IPS DF 6.9 (cell line): ENCODE data around the gene ASAH2B.
"Not testable (repeated sequence)": the region's sequence is repeated elsewhere in the genome, so short reads cannot be mapped to it uniquely, and the experiment has no call there.

Experiments used
- DNase-seq: peaks from one replicate; pipeline ENCODE4 v3.0.0-alpha.2; 2013; ENCODE audit warnings: low read depth, low spot score
- H3K27ac ChIP-seq: one replicate; pipeline ENCODE4 v1.5.1; 2013; ENCODE audit warnings: low read length, control low read depth
- H3K27me3 ChIP-seq: 2 replicates; pipeline ENCODE4 v1.6.1; 2013; ENCODE audit warnings: mild to moderate bottlenecking, low read length; ENCODE audit not compliant: control insufficient read depth, insufficient read depth
- H3K36me3 ChIP-seq: 2 replicates; pipeline ENCODE4 v1.6.1; 2013; ENCODE audit warnings: low read length; ENCODE audit not compliant: control insufficient read depth, insufficient read depth
- H3K4me1 ChIP-seq: 2 replicates; pipeline ENCODE4 v1.6.1; 2013; ENCODE audit warnings: low read length; ENCODE audit not compliant: control insufficient read depth, insufficient read depth
- H3K4me3 ChIP-seq: 2 replicates; pipeline ENCODE4 v1.5.1; 2013; ENCODE audit warnings: mild to moderate bottlenecking, low read length
- H3K9me3 ChIP-seq: 2 replicates; pipeline ENCODE4 v1.6.1; 2013; ENCODE audit warnings: low read length, inconsistent platforms; ENCODE audit not compliant: control insufficient read depth, insufficient read depth
- WGBS: extraction: QIAGEN DNeasy Blood & Tissue Kit; methylation state at CpG from one replicate; pipeline ENCODE4 v1.1.7; 2013; ENCODE audit warnings: mixed read lengths, missing lambda C conversion rate; ENCODE audit not compliant: insufficient read length, insufficient coverage; 5-methylcytosine and 5-hydroxymethylcytosine counted together

The ASAH2B gene

GRCh38 chr10:50740293-50740648, 535 bp downstream of the ASAH2B start:
- no CpG with 5 or more reads among the region's 8 CpGs for WGBS
- H3K9me3 ChIP-seq = no peaks in the 10 kb centered on the region
- H3K27me3 ChIP-seq = no peaks in the 10 kb centered on the region
- no peaks in the 10 kb centered on the region for H3K4me1 ChIP-seq
- H3K27ac ChIP-seq = no peak overlapping the region
- H3K36me3 ChIP-seq = no peaks in the 10 kb centered on the region
- DNase-seq = no peak
- H3K4me3 ChIP-seq = peak overlapping the region; percentile 96; the same call in 1 of the 2 replicates

GRCh38 chr10:50742820-50743219, 3.1 kb downstream of the ASAH2B start:
- not testable (repeated sequence) for H3K9me3 ChIP-seq, H3K4me3 ChIP-seq, H3K27me3 ChIP-seq, H3K4me1 ChIP-seq, H3K27ac ChIP-seq, DNase-seq, H3K36me3 ChIP-seq
- WGBS = no CpG with 5 or more reads among the region's 10 CpGs

GRCh38 chr10:50766774-50767513, 27.2 kb downstream of the ASAH2B start:
- DNase-seq, H3K36me3 ChIP-seq, H3K27me3 ChIP-seq, H3K27ac ChIP-seq, H3K4me3 ChIP-seq, H3K4me1 ChIP-seq, H3K9me3 ChIP-seq: not testable (repeated sequence)
- no CpG with 5 or more reads among the region's 5 CpGs for WGBS

DNA sequence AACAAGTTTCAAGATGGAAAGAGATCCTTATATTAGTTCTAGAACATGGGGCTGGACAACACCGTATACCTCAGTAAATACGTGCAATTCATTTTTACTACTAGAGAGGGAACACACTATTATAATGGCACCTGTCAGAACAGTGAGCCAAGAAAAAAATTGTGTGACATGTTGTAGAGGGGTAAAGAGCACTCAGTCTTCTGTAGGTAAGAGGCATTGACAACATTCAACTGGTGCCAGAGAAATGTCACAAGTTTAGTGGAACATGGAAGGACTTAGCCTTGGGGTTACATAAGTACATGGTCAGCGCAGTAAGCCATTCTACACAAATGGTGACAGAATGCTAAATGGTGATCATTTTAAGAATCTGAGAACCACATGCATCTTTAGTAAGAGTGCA, 32.3 kb downstream of the ASAH2B start:
- DNase-seq, H3K27ac ChIP-seq, H3K4me3 ChIP-seq, H3K36me3 ChIP-seq, H3K9me3 ChIP-seq, H3K4me1 ChIP-seq, H3K27me3 ChIP-seq: not testable (repeated sequence)
- WGBS = no CpG with 5 or more reads among the region's 3 CpGs

GRCh38 chr10:50774868-50775267, 35.1 kb downstream of the ASAH2B start:
- no CpG with 5 or more reads among the region's 2 CpGs for WGBS
- not testable (repeated sequence) for H3K36me3 ChIP-seq, H3K4me1 ChIP-seq, H3K27ac ChIP-seq, H3K9me3 ChIP-seq, H3K4me3 ChIP-seq, DNase-seq, H3K27me3 ChIP-seq

GRCh38 chr10:50780036-50780435, 40.3 kb downstream of the ASAH2B start:
- H3K4me1 ChIP-seq, H3K27me3 ChIP-seq, DNase-seq, H3K36me3 ChIP-seq, H3K9me3 ChIP-seq, H3K27ac ChIP-seq, H3K4me3 ChIP-seq: not testable (repeated sequence)
- no CpG with 5 or more reads among the region's 1 CpG for WGBS

DNA sequence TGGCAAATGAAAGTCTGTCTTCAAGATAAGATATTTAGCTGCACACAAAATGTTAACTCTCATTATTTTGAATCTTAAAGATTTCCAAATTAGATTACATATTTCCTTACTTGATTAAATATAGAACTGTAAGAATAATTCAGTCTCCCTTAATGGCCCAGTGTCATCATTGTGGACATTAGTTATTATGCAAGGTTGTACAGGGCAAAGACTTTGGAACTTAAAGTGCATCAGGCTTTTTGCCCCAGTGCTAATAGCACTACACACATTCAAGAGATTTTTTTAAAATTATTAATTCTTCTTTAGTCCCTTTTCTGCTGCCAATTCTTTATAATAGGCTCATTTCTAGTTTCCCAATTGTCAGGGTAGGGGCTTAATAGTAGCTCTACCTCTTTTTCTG, 42.3 kb downstream of the ASAH2B start:
- H3K9me3 ChIP-seq, H3K27me3 ChIP-seq, H3K27ac ChIP-seq, H3K4me3 ChIP-seq, H3K4me1 ChIP-seq, DNase-seq, H3K36me3 ChIP-seq: not testable (repeated sequence)

DNA sequence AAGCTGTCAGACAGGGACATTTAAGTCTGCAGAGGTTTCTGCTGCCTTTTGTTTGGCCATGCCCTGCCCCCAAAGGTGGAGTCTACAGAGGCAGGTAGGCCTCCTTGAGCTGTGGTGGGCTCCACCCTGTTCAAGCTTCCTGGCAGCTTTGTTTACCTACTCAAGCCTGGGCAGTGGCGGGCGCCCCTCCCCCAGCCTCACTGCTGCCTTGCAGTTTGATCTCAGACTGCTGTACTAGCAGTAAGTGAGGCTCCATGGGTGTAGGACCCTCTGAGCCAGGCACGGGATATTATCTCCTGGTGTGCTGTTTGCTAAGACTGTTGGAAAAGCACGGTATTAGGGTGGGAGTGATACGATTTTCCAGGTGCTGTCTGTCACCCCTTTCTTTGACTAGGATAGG, 48.2 kb downstream of the ASAH2B start:
- not testable (repeated sequence) for H3K27me3 ChIP-seq, H3K9me3 ChIP-seq, H3K4me3 ChIP-seq, DNase-seq, H3K4me1 ChIP-seq, H3K36me3 ChIP-seq, H3K27ac ChIP-seq
- no CpG with 5 or more reads among the region's 5 CpGs for WGBS

GRCh38 chr10:50788951-50789945, 49.5 kb downstream of the ASAH2B start:
- Histone ChIP-seq H3K4me1 (peaks cover 5% of the 10 kb centered on the region; the same call in 1 of the 2 replicates), H3K27ac (no peak overlapping the region), H3K27me3 (no peaks in the 10 kb centered on the region), H3K4me3 (no peak overlapping the region), H3K36me3 (no peaks in the 10 kb centered on the region), H3K9me3 (no peaks in the 10 kb centered on the region)
- DNase-seq = no peak
- no CpG with 5 or more reads among the region's 1 CpG for WGBS

DNA sequence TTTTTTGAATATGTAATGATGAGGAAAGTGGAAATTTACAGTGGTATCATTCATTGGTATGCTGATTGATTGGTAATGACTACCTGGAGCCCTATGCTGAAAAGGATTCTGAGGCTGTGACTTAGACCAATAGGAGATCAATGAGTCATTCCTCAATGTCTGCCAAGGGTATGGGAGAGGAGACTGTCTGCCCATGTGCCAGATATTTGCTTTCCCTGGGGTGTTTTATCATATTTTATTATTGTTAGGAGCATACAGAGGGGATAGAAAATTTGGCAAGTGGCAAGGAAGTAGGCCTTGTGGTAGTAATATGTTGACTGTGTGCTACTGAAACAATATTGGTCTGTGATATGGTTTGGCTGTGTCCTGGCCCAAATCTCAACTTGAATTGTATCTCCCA, 54.8 kb downstream of the ASAH2B start:
- Histone ChIP-seq H3K4me1 (no peaks in the 10 kb centered on the region), H3K4me3 (no peak overlapping the region), H3K36me3 (no peaks in the 10 kb centered on the region), H3K27me3 (no peaks in the 10 kb centered on the region), H3K27ac (no peak overlapping the region), H3K9me3 (no peaks in the 10 kb centered on the region)
- no peak for DNase-seq
